ENCODE measurements around the gene IRS4. TPM values are rescaled to one million over a fixed set of nuclear protein-coding genes. Genes with fewer than 3 reads are reported as not detected.

The IRS4 gene
- total RNA-seq, 1 experiment from 2014 or later: not detected

DNA sequence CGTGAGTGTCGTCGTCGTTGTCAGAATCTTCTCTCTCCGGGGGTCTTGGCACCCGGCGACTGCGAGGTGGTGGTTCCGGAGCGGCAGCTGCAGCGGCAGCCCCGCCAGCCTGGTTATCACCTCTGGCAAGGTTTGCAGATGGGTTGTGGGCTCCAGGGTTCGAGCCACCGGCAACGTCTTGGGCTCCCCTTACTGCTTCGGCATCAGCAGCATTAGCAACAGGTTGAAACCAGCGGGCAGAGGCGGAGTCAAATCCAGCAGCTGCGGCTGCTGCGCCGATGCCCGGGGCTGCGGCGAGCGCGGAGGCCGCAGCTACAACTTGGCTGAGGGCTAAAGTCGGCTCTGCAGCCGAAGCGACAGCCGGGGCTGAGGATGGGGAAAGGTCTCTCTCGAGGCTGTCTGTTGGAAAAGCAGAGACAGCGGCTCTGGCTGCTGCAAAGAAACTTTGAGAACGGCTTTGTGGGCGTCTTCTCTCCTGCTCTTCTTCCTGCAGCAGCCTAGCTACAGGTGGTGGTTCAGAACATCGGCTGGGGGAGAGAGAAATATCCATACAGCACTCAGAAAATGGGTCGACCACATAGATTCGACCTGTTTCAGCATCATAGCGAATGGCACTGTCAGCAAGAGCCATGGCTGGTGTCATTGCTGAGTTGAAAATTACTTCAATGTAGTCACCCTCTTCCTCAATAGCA is 3.6 kb downstream of the IRS4 start:
- no TSS peak for BruUV-seq (replicated peaks)
- Mint-ChIP-seq H3K9me3 (ENCODE audit: low read depth, unreplicated experiment) (no peaks in the 10 kb centered on the region), H3K27me3 (ENCODE audit: unreplicated experiment) (peaks cover 91% of the 10 kb centered on the region), H3K4me1 (ENCODE audit: low read depth, unreplicated experiment) (no peaks in the 10 kb centered on the region), H3K4me3 (ENCODE audit: low read depth, unreplicated experiment) (no peak overlapping the region), H3K36me3 (ENCODE audit: insufficient read depth, unreplicated experiment) (no peaks in the 10 kb centered on the region), H3K27ac (ENCODE audit: unreplicated experiment) (no peak overlapping the region)
- TF ChIP-seq, protein P1, sequence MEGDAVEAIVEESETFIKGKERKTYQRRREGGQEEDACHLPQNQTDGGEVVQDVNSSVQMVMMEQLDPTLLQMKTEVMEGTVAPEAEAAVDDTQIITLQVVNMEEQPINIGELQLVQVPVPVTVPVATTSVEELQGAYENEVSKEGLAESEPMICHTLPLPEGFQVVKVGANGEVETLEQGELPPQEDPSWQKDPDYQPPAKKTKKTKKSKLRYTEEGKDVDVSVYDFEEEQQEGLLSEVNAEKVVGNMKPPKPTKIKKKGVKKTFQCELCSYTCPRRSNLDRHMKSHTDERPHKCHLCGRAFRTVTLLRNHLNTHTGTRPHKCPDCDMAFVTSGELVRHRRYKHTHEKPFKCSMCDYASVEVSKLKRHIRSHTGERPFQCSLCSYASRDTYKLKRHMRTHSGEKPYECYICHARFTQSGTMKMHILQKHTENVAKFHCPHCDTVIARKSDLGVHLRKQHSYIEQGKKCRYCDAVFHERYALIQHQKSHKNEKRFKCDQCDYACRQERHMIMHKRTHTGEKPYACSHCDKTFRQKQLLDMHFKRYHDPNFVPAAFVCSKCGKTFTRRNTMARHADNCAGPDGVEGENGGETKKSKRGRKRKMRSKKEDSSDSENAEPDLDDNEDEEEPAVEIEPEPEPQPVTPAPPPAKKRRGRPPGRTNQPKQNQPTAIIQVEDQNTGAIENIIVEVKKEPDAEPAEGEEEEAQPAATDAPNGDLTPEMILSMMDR (IDR thresholded peaks at IDR 0.05; ENCODE audit: unreplicated experiment): no peak
- no peak for DNase-seq
- CTCF ChIA-PET: no interaction called here
- intact Hi-C loops (cut with micrococcal nuclease; ENCODE audit: unreplicated experiment): no loop called here

DNA sequence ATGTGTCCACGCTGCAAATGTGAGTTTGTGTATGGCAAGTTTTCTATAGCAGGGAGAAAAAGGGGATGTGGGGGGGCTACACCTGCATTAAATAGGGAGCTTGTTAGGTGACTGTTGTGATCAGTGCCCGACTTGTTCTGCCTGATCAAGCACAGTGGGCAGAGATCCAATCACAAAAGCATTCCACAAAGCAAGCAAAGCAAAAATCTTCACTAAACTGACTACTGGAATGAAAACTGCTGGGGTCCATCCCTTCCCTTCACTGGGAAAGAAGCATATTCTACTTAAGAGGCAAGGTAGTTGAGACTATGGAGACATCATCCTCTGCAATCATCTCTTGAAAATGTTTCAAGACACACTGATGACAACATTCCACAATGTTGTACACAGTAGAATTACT is 5.2 kb downstream of the IRS4 start:
- peaks cover 88% of the 10 kb centered on the region for H3K27me3 Mint-ChIP-seq (ENCODE audit: unreplicated experiment)

DNA sequence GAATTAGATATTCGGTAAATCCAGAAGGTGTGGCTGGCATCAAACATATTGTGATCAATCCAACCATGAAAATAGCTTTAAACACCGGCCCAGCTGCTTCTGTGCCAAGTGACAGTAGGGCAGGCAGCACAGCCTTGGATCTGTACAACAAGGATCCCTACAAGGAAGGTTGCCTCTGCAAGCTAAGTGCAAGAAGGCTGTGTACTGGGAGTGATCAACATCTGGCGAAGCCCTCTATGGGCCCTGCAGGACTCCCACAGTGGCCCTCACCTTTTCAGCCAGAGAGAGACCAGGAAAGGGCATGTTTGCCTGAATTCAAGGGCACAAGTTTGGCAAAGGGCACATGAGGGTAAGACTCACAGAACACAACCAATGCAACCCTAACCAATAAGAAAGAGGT is 9.6 kb downstream of the IRS4 start:
- Mint-ChIP-seq H3K4me3 (ENCODE audit: low read depth, unreplicated experiment) (no peak overlapping the region), H3K36me3 (ENCODE audit: insufficient read depth, unreplicated experiment) (no peaks in the 10 kb centered on the region), H3K9me3 (ENCODE audit: low read depth, unreplicated experiment) (no peaks in the 10 kb centered on the region), H3K27me3 (ENCODE audit: unreplicated experiment) (peaks cover 58% of the 10 kb centered on the region), H3K4me1 (ENCODE audit: low read depth, unreplicated experiment) (no peaks in the 10 kb centered on the region), H3K27ac (ENCODE audit: unreplicated experiment) (no peak overlapping the region)
- BruUV-seq (replicated peaks): no TSS peak
- no peak for DNase-seq
- CTCF ChIA-PET: no interaction called here
- intact Hi-C loops (cut with micrococcal nuclease; ENCODE audit: unreplicated experiment): no loop called here
- TF ChIP-seq, protein P1 (IDR thresholded peaks at IDR 0.05; ENCODE audit: unreplicated experiment): no peak

More for the DNA sequence above, 5.2 kb downstream of the IRS4 start:
- H3K36me3 Mint-ChIP-seq (ENCODE audit: insufficient read depth, unreplicated experiment): no peaks in the 10 kb centered on the region
- H3K4me3 Mint-ChIP-seq (ENCODE audit: low read depth, unreplicated experiment): no peak overlapping the region
- H3K4me1 Mint-ChIP-seq (ENCODE audit: low read depth, unreplicated experiment): no peaks in the 10 kb centered on the region
- TF ChIP-seq, protein P1 (IDR thresholded peaks at IDR 0.05; ENCODE audit: unreplicated experiment): no peak
- CTCF ChIA-PET: no interaction called here
- no TSS peak for BruUV-seq (replicated peaks)
- no peak for DNase-seq
- intact Hi-C loops (cut with micrococcal nuclease; ENCODE audit: unreplicated experiment): no loop called here
- H3K9me3 Mint-ChIP-seq (ENCODE audit: low read depth, unreplicated experiment): no peaks in the 10 kb centered on the region
- no peak overlapping the region for H3K27ac Mint-ChIP-seq (ENCODE audit: unreplicated experiment)

DNA sequence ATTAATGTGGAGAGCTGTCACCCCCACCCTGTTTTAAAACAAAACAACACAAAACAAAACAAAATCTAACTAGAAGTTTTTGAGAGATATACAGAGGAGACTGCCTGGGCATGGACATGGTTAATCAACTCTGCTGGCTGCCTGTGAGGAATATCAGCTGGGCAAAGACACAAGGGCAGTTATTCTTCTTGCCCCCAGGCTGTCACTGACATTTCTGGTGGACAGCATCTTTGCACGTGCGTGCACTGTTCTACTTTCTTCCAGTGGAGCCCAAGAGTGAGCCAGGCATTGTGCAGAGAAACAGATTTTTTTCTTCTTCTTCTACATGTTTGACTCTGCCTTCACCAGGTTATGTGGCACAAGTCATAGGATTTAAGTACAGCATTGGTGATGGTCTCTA is 13.8 kb downstream of the IRS4 start:
- TF ChIP-seq, protein P1 (IDR thresholded peaks at IDR 0.05; ENCODE audit: unreplicated experiment): no peak
- no TSS peak for BruUV-seq (replicated peaks)
- no peaks in the 10 kb centered on the region for H3K4me1 Mint-ChIP-seq (ENCODE audit: low read depth, unreplicated experiment)
- intact Hi-C loops (cut with micrococcal nuclease; ENCODE audit: unreplicated experiment): no loop called here
- H3K4me3 Mint-ChIP-seq (ENCODE audit: low read depth, unreplicated experiment): no peak overlapping the region
- H3K9me3 Mint-ChIP-seq (ENCODE audit: low read depth, unreplicated experiment): no peaks in the 10 kb centered on the region
- no peaks in the 10 kb centered on the region for H3K36me3 Mint-ChIP-seq (ENCODE audit: insufficient read depth, unreplicated experiment)
- no peak overlapping the region for H3K27ac Mint-ChIP-seq (ENCODE audit: unreplicated experiment)
- no peak for DNase-seq
- CTCF ChIA-PET: no interaction called here
- H3K27me3 Mint-ChIP-seq (ENCODE audit: unreplicated experiment): peaks cover 39% of the 10 kb centered on the region

Measured in Calu3 (cell line).